Right ventricle myocardium superior (tissue), 1 donor: ENCODE data around the gene ATM. TPM values are rescaled to one million over a fixed set of nuclear protein-coding genes. Genes with fewer than 3 reads are reported as not detected.
"Not testable (repeated sequence)": the region's sequence is repeated elsewhere in the genome, so short reads cannot be mapped to it uniquely, and the experiment has no call there.

Source experiments
- ATAC-seq: fragments of 200-7000 bp; cut with Tn5 transposase; one replicate; pipeline ENCODE4 v1.9.1; 2020; ENCODE audit warnings: mild to moderate bottlenecking; ENCODE audit not compliant: poor library complexity
- DNase-seq: peaks from one replicate; pipeline ENCODE4 v3.0.0-alpha.2; 2020
- intact Hi-C: fragments of 100-400 bp; cut with DNase I; formaldehyde crosslinking; loops from one replicate; pipeline ENCODE4 v1.11.2; 2022
- total RNA-seq: library from RNA; stranded (reverse); fragmentation: NEBNext Ultra II Directional; extraction: Animal tissue kit (Norgen Biotek cat#: 25700); gene quantifications from one replicate; pipeline ENCODE4 v1.2.1, GENCODE V29; 2021
- donor health status: DM: no; HTN: yes; CAD: no; lungs with severe emphysema.

Gene ATM
- total RNA-seq, 1 donor from 2014 or later: 27.1 TPM

DNA sequence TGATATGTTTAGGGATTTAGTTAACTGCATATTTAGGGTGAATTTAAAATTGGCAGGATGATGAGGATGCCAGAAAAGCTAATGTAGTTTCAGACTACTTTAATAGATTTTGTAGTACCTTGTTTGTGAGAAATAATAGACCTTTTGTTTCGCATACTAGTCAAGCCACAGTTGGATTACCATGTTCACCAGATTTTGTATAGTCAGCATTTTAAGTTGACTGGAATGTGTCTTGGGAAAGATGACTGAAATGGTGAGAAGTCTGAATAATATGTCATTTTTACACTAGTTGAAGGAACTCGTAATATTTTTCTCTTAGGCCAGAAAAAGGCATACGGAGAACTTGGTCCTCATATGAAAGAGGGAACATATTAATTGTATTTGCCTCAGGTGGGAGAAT is 23.4 kb downstream of the ATM start:
- intact Hi-C loops: no loop called here
- no peak for ATAC-seq
- DNase-seq: no peak

DNA sequence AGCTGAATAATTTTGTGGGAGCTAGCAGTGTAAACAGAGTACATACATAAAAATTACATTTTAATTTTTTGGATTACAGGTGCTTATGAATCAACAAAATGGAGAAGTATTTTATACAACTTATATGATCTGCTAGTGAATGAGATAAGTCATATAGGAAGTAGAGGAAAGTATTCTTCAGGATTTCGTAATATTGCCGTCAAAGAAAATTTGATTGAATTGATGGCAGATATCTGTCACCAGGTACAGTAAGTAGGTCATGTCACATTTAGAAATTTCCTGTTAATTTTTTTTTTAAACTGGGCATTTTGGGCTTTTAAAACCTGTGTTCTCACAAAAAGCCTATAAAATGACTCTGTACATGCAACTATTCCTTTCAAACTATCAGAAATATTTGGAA is 24.0 kb downstream of the ATM start:
- no peak for ATAC-seq
- DNase-seq: no peak
- intact Hi-C loops: no loop called here

DNA sequence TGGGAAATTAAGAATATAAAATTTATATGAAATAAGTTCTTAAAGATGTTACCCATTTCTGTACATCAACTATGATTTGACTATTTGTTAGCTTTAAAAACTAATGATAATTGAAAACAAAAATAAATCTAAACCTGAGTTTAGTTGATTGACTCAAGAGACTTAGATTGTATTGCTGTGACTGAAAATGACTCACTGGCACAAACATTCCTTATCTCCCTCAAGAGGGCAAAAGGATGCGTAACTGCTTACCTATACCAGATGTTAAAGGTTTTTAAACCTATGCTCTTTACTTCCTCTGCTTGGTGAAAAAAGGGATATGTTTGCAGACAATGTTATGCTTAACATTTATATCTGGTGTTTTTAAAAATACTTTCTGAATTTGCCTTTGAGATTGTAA is 30.3 kb downstream of the ATM start:
- intact Hi-C loops: no loop called here
- ATAC-seq: no peak
- no peak for DNase-seq

DNA sequence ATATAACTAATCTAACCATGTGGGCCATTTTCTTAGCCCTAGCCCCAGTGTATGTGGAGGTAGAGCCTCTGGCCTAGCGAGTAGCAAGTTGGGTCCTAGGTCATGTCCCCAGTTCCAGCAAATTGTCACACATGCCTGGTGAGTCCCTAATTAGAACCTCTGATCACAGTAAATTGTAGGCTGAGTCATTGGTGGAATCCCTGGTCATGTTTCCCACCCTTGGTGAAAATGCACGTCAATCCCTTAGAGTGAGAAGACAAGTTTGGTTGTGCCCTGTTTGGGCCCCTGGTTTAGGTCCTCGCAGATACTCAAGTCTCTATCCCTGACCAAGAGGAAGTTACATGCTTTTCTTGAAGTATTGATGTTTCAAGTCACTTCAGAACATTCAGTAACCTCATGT is 46.7 kb downstream of the ATM start:
- no peak for ATAC-seq
- DNase-seq: no peak
- intact Hi-C loops: no loop called here

DNA sequence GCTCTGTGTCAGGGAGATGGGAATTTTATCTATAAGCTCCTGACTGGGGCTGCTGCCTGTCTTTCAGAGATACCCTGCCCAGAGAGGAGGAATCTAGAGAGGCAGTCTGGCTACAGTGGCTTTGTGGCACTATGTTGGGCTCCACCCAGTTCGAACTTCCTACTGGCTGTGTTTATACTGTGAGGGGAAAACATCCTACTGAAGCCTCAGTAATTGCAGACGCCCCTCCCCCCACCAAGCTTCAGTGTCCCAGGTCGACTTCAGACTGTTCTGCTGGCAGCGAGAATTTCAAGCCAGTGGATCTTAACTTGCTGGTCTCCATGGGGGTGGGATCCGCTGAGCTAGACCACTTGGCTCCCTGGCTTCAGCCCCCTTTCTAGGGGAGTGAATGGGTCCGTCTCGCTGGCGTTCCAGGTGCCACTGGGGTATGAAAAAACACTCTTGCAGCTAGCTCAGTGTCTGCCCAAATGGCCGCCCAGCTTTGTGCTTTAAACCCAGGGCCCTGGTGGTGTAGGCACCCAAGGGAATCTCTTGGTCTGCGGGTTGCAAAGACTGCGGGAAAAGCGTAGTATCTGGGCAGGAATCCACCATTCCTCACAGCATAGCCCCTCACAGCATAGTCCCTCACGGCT is 54.2 kb downstream of the ATM start:
- intact Hi-C loops, ATAC-seq, DNase-seq: not testable (repeated sequence)

DNA sequence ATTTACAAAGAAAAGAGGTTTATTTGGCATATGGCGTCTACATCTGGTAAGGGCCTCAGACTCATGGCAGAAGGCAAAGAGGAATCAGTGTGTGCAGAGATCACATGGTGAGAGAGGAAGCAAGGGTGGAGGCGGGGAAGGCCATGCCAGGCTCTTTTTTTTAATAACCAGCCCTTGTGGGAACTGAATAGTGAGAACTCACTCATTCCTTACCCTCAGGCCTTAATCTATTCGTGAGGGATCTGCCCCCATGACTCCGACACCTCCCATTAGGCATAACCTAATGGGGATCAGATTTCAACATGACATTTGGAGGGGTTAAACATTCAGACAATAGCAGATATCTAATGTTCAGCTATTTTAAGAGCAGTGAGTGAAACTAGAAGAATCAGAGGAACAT is 55.7 kb downstream of the ATM start:
- DNase-seq: peak; percentile 38
- ATAC-seq: peak; percentile 85
- intact Hi-C loops: no loop called here

DNA sequence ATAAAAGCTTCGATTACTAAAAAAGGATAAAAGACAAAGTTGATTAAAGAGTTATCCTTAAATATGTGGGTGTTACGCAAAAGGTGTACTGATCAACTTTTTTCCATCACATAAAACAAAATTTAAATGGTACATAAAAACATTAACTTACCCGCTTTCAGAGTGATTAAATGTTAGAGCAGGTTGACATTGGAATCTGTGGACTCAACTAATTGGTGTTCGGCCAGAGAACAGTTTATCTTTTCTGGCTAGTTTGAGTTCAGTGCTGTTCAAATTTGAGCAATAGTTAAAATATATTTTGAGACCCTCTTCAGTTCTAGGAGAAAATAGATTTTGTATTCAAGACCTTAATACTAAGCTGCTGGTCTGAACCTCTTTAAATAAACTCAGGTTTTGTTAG is 56.1 kb downstream of the ATM start:
- ATAC-seq: peak; percentile 68
- intact Hi-C loops: no loop called here
- no peak for DNase-seq

DNA sequence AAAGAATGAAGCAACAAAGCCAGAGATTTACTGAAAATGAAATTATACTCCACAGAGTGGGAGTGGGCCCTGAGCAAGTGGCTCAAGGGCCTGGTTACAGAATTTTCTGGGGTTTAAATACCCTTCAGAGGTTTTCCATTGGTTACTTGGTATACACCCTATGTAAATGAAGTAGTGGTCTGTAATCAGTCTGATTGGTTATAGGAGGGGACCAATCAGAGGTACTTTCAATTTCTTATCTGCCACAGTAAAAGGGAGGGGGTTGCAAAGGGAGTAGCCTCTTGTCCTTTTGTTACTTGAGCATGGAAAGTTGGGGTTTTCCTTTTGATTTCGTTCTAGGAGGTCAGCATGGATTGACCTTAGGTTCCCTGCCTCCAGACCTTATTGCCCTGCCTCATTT is 63.5 kb downstream of the ATM start:
- intact Hi-C loops: no loop called here
- ATAC-seq (no peak), DNase-seq (no peak)

DNA sequence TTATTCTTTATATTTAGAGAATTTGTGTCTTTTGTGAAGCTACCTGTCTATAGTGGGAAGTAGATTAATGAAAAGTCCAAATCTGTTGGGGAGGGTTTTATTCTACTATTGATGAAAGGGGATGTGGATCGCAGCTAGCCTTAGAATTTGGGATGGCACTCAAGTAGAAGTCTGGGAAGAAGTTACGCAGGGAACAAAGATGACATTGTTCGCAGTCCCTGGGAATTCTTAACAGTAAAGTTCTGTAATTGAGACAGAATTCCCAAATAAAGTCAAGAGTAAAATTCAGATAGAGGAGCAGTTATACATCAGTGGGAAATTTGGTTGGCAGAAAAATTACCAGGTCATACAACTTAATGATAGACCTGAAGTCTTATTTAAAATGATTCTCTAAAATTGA is 64.1 kb downstream of the ATM start:
- no peak for ATAC-seq
- no peak for DNase-seq
- intact Hi-C loops: no loop called here

DNA sequence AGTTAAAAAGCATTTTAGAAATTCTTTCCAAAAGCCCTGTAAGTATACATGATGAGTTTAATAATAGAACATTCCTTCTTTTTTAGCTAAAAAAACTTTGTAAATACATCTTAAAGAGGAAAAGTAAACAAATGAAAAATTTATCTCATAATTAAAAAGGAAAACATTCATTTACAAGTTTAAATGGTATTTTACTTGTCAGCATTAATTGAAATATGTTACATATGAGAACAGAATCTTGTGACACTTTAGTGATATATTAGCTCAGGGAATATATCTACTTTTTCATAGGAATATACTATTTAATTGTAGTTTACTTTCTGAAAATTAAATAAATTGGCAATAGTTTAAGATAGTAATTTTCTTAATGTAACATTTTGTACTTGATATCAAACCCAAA is 66.2 kb downstream of the ATM start:
- intact Hi-C loops, ATAC-seq, DNase-seq: not testable (repeated sequence)

DNA sequence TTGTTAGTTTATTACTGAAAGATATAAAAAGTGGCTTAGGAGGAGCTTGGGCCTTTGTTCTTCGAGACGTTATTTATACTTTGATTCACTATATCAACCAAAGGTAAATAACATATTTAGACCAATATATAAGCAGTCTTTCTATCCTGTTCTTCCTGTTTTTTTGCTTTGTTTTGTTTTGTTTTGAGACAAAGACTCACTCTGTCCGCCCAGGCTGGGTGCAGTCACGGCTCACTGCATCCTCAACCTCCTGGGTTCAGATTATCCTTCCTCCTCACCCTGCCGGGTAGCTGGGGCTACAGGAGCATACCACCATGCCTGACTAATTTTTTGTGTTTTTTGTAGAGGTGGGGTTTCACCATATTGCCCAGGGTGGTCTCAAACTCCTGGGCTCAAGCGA is 66.8 kb downstream of the ATM start:
- DNase-seq: no peak
- no peak for ATAC-seq
- intact Hi-C loops: no loop called here

DNA sequence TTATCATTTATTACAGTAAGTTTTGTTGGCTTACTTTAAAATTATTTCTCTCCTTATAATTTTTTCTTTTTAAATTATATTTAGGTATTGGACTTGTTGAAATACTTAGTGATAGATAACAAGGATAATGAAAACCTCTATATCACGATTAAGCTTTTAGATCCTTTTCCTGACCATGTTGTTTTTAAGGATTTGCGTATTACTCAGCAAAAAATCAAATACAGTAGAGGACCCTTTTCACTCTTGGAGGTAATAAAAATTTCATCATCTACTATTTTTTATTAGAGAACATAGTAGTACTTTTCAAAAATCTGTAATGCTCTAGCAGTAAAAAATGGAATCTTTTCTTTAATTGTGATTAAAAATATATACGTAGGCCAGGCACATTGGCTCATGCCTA is 70.4 kb downstream of the ATM start:
- DNase-seq (no peak), ATAC-seq (no peak)
- intact Hi-C loops: no loop called here

DNA sequence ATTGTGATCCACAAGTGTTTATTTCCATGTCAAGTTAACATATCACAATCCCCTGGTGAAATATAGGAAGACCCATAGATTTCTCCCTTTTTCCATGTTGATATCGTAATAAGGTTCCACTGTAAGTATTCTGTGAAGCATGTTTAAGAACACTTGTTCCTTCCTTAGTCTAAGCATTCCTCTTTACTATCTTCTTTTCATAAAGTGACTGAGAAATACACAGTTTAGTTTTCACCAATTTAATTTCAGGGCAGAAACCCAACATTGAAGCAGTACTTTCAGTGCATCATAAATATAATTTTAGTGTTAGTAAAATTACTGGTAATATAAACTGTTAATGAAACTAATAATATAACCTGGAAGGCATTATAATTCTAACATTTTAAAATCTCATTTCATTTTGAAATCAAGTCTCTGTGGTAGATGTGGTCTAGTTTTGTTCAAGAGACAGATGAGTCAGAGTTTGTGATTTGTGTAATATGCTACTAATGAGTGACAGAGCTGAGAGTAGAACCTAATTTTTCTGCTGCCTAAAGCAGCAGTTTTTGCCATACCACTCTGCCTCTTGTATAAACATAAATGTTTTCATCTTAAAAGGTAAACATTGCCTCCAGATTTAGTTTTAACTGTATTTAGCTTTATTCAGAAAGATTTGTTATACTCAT is 79.4 kb downstream of the ATM start:
- intact Hi-C loops: no loop called here
- ATAC-seq (no peak), DNase-seq (no peak)

DNA sequence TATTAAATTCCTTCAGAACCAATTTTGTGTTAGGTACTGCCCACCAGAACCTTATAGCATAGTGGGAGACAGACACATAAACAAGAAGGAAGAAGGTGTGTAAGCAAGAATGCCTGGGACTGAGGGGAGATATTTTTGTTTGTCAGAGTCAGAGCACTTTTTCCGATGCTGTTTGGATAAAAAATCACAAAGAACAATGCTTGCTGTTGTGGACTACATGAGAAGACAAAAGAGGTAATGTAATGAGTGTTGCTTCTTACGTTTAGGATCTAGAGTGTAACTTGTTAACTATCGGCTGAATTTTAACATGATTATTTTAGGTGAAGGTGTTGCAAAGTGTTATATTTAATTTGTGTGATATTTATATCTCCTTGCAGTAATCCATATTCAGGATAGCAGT is 84.9 kb downstream of the ATM start:
- intact Hi-C loops: no loop called here
- ATAC-seq (no peak), DNase-seq (no peak)

DNA sequence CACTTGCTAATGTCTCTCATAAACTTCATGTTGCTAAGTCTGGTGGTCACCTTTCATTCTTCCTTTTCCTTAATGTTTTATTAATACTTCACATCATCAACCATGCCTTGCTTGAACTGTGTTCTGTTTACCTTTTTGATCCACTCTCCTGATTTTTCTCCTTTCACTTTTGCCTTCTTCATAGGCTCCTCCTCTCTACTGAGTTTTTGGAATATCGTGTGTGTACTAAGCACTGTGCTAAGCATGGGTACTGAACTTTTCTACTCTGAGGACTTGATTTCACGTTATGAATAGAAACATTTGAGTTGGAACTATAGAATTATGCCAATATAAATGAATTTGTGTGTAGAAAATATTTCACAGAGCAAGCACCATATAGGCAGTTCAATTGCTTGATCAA is 90.6 kb downstream of the ATM start:
- no peak for ATAC-seq
- intact Hi-C loops: no loop called here
- DNase-seq: no peak

DNA sequence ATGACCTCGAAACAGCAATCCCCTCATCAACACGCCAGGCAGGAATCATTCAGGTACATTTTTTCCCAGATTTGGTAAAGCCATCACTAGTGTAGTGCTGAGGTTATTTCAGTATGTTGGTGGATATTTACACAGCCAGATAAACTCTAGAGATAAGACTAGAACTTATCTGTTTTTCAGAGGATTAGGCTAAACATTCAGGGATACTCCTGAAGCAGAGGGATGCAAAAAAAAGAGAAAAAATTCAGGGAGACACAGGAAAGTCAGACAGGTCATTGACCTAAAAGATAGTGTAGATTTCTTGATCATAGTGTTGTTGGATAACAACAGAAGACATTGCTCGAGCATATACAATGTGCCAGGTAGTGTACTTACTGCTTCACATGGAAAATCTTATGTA is 93.2 kb downstream of the ATM start:
- ATAC-seq (no peak), DNase-seq (no peak)
- intact Hi-C loops: no loop called here

DNA sequence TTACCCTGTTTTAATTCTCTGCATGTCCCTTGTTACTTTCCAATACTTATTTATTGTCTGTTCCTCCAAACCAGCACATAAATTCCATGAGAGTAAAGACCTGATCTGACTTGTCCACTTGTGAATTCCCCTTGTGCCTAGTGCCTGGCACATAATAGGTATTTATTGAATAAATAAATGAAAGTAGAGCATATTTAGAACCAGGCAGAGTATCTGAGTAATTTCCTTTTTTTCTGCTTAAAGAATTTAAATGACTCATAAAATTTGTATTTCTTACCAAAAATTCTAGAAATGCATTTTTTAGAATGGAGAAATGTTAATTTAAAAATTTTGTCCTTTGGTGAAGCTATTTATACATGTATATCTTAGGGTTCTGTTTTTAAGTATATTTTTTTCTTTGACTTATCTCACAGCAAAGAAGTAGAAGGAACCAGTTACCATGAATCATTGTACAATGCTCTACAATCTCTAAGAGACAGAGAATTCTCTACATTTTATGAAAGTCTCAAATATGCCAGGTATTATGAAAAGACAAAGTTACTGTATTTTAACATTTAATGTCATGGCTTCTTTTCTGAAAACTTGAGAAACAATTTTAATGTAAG is 96.8 kb downstream of the ATM start:
- ATAC-seq (no peak), DNase-seq (no peak)
- intact Hi-C loops: no loop called here

DNA sequence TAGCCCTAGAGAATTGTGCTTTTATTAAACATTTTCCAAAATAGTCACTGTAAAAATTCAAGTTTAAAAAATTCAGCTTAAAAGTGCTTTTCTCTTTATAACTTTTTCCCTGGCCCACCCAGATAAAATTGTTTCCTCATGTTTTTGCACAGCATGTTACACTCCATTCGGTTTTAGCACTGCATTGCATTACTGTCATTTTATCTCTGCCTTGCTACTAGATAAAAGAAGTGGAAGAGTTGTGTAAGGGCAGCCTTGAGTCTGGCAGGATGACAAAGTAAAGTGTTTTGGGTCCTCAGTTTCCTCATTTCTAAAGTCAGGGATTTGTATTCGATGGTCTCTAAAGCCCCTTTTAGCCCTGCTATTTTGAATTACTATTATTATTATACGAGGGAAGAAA is 99.8 kb downstream of the ATM start:
- no peak for ATAC-seq
- intact Hi-C loops: no loop called here
- no peak for DNase-seq

DNA sequence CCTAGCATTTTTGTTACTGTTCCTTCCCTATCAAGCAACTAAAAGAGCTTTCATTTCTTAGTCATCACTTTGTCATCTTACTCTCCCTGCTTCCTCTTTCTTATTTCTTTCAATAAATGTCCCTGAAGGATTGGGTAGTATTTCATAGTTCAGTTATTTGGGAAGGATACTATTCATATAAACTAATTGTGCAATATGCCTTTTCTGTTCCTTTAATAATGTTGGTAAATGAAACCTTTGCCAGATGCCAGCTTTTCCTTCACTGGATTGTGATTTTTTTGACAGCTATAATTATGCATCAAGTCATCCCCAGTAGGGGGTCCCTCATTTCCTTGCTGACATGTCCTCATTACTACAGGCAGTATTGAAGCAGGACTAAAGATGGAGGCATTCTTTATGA is 101.7 kb downstream of the ATM start:
- DNase-seq (no peak), ATAC-seq (no peak)
- intact Hi-C loops: no loop called here

DNA sequence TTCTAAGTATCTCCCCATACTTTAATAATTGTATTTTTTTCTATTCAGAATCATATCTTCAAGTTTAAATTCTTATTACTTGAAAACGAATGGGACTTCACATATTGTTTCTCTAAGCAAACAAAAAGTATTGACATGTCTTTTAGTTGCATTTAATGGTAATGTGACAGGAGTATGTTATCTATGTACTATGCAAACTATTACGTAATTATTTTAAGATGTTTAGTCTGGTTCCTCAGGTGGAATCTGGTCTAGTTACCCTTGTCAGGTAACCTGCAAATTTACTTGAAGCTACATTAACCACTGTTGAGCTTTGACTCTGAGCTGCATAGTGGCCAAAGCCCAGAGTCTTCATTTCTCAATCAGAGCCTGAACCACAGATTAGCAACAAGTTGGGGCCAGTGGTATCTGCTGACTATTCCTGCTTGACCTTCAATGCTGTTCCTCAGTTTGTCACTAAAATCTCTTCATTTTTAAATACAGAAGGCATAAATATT is 110.6 kb downstream of the ATM start:
- intact Hi-C loops: no loop called here
- no peak for DNase-seq
- ATAC-seq: no peak
